8988T (cell line): Measurements from ENCODE around the gene ELAVL2.

Source experiments
- DNase-seq: peaks from one replicate; pipeline ENCODE4 v3.0.0; 2011

The ELAVL2 gene

DNA sequence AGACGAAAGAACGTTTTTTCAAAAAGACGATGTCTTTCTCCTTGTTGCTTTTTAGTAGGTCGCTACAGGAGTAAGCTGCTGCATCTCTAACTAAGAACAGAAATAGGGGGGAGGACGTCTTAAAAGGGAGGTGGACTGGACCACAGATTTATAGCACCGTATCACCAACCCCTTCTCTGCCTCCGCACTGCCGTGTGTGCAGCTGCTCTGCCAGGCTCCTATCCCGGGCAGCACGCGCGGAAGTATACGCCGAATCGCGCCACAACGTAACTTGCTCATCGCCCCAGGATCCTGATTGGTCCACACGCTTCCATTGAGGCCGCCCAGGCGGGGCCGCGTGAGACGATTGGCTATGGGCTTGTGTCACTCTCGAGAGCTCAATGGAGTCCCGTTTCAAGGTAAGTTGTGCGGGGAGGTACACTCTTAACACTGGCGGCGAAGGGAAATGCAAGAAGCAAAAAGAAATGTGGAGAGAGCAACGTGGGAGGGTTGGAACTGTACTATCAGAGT lies at the start of gene ELAVL2:
Gene ELAVL2 (minus strand): TSS at position 121 of the 510 bp plus-strand sequence. CDS start 64,006 bp downstream, outside the sequence.
- no peak for DNase-seq

DNA sequence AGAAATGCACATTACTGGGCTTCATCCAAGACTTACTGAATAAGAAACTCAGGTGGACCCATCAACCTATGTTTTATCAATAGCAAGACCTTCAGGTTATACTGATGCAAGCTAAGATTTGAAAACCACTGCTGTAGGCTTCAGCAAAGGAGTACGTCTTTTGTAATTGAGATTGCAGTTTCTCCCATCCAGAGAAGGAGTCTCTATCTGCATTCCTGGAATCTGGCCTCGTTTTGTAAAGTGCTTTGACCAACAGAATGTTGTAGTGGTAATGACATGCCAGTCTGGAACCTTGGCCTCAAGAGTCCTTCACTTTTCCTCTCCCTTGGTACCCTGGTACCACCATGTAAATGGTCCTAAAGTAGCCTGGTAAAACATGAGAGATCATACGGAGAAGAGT lies 32.2 kb upstream of the ELAVL2 start:
- no peak for DNase-seq

DNA sequence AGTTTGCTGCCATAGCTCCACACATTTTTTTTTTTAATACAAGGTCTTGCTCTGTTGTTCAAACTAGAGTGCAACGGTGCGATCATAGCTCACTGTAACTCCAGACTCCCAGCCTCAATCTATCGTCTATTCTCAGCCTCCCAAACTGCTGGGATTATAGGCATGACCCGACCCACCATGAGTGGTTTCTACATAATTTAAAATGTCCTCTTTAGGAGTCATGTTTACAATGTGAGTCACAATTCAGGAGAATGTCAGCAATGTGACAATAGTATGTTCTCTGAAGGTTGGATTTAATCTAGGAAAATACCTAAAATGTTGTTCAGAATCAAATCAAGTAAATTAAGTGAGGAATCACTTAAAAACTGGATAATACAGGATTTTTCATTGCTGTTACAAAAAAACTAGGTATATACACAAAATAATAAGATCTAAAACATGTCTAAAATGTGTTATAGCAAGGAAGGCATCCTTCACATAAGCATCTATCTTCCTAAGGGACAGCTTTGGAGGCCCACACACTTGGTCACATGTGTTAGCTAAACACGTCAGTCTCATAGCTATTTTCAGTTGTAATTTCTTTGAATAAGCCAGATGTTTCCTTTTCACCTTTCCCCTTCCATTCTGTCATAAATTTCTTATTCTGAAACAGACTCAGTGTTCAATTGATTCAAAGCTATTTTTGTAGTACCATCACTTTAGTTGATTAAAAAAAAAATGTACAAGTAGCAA lies 30.0 kb upstream of the ELAVL2 start:
- no peak for DNase-seq

DNA sequence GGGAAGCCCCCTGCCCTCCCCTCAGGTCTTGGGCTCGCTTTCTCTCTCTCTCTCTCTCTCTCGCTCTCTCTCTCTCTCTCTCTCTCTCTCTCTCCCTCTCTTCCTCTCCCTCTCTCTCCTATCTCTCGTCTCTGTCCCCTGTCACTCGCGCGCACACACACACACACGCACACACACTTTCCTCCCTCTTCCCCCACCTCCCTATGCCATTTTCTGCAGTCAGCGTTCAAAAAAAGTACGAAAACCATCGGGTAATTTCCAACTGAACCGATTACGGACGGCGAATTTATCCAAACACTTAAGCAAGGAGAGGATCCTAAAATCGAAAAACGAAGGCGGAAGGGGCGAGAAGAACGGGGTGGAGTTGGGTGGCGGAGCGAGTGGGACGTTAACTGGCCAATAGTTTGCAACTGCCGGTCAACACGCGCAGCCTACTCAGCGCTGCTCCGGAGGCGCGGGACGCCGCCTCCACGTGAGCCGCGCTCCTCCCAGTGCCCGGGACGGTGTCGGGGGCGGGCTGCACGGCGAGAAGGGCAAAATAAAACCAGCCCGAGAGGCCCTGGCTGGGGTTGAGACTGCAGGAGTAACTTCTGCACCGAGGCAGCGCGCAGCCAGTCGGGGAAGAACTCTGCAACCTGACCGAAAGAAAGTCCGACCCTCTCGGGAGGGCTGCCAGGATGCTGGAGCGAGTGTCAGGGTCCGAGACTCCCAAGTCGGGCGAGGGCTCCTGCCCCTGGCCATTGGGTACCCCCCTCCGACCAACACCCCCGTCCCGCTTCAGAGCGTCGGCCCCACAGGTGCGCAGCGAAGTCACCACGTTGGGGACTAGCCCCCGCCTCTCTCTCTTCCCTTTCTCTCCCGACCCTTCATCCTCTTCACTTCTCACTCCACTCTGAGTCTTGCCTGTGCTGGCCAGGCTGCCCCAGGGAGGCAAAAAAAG lies 24.9 kb upstream of the ELAVL2 start:
- DNase-seq = no peak

DNA sequence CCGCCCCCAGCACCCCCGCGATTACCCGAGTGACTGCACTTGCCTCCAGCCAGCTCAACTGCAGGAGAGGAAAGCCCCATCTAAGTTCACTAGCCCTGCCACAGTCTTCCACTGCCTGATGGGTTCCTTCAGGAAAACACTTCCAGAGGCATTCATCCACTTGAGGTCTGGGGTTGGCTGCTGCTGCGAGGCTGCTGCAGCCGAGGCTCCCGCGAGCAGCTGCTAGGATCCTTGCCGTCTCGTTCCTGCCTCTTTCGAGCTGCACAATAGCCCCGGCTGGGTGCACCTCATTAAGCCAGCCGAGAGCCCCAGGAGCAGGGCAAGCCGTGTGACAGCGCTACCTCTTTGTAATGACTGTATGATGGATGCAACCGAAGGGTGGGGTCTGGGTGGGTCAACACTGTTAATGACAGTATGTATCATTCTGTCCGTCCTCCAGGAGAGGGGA lies 24.2 kb upstream of the ELAVL2 start:
- DNase-seq = no peak

DNA sequence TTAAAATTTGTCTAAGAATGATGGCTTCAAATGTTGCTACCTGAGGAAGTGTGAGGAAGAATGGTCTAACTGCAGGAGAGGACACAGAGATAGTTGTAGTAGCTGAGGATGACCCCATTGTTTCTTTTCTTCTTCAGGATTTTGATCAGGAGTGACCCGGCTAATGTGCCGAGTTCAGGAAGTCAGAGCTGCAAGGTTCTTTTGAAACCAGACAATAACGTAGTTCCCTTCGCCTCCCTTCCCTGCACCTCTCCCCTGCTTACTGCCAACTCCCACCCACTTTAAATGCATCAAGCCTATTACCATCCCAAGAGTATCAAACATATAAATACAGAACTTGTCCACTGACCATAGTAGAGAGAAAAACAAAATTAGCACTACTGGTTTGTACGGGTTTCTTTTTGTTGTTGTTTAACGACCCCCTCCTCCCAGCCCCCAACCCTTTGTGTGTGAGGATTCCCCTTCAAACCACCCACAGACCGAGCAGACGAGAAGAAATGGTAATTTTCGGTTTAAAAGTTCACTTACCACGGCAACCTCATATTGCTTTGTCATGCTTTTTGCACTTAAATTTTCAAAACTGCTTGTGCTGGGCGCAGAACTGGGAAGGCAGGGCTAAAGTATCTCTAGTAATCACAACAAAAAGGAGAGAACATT lies 23.5 kb upstream of the ELAVL2 start:
- no peak for DNase-seq

DNA sequence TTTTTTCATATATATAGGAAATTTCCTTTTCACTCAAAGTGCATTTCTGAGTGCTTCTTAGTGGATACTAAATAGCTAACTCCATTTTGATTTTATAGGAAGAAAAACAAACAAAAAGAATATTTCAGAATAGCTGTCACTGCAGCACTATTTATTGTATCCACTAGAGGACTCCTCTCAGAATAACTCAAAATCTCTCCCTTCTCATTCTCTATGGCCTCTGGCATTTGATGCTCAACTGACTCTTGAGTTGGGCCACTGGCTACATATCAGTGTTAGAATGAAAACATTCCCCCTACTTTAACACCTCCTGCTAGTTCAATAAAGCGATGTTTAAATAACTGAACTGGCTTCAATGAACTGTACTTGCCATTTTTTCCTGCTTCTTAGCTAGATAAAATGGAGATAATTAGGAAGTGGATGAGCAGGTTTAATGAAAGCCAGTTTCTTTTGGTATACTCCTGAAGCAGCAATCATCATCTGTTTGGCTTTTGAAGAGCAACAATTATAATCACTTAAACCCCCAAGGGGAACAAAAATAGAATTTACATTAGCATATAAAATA lies 16.6 kb upstream of the ELAVL2 start:
- no peak for DNase-seq

DNA sequence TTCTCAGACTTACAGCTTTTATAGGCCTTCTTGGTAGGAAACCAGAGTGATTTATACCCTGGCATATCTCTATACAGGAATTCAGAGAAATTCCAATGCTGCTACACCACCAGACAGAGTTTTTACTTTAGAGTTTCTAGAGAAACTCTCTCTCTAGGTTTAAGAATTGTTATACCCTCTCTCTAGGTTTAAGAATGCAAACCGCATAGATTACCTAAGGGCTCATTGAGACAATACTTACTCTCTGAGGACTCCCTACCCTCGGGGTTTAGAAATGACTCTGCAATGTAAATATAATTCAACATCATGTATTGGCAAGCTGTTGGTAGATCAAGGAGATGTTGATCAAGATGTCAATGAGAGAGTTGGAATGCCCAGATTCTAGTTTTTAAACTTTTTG lies 15.3 kb upstream of the ELAVL2 start:
- no peak for DNase-seq

DNA sequence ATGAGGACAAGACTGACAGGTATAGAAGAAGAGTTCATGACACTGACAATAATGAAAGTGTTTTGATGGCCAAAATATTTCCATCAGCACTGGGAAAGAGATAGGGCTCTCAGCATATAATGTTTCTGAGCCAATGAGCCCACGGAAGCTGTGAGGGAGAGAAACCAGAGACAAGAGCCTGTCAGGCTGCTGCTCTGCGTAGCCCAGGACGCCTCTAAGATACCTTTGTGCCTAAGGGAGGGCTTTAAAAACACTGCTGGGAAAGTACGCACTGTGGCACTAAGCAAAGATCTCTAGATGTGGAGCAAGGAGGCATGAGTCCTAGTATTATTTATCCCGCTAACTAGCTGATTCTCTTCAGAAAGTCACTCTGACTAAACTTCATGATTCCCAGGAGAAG lies 11.0 kb upstream of the ELAVL2 start:
- no peak for DNase-seq

DNA sequence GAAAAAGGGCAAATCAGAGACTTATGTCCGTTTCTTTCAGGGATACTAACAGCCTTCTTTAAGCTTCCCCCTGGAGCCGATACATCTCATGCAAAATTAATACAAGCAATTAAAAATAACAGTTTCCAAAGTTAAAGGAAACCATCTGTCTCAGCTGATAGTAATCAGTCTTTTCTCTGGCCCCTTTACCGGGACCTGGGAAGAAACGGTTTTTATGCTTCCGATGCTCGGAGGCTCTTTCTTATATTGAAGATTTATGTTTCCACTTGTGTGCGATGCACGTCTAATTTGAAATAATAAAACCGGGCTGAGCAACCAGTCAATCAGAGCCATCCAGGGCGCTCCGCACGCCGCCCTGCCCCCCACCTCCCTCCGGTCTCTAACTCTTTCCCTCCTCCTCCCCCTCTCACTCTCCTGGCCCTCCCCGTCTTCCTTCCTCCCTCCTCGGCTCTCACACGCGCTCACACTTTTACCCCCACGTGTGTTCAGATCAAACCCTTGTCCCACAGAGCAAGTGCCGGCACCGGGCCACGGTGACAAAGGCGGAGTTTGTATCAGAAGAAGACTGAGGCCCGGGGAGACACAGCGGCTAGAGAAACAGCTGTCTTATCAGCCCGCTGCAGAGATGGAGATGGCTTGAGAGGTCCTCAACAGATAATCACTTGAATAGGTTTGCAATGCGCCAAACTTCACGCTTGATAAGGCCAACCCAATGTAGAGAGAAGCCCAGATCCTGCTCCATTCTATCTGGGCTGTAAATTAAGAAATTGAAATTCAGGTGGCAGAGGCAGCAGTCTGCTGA lies 5.1 kb upstream of the ELAVL2 start:
- no peak for DNase-seq

DNA sequence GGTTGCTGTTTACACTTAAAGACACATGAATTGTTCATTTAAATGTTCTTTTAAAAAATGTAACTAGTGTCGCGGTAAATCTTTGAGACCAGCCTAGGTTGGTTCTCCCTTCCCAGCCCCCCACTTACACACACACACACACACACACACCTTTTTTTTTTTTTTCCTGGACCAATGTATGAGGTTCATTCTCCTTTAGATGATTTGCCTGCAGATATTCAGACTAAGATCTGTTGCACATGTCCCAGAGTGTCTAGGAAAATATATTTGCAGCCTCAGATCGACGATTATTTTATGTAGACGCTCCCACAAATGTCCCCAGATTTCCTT lies 4.4 kb upstream of the ELAVL2 start:
- DNase-seq = no peak

DNA sequence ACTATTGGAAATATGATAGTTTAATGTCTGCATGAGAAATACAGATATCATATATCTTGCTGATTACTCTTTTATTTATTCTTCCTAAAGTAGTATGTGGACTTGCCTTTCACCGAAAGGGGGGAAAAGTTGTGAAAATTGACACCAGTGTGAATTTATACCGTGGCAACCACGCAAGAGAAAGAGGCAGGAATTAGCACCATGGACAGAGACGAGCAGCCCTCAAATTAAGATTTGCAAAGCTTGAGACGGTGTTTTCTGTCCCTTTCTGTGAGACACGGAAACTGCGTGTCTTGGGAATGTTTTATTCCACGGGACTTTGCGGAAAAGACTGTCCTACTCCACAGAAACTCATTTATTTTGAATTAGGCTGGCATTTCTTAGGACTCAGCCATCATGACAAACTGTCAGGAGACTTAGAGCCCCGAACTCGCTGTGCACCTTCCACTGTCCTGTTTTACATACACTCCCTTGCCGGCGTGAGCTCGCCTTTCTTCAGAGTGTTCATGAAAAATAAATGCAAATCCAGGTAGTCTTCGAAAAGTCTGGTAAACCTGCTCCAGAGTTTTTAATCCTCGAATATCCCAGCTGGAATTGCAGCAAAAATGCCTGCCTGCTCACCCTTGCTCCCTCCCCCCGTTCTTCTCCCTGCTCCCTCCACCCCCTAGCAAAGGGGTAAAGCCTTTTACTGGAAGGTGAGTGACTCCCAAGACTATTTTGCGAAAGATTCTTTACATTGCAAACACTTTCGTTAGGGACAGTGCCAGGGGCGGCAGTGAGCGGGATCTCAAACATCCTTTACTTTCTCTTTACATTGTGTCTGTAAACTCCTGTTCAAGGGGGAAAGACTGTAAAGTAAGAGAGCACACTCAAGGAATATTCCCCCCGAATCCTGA lies 3.8 kb upstream of the ELAVL2 start:
- DNase-seq = no peak

DNA sequence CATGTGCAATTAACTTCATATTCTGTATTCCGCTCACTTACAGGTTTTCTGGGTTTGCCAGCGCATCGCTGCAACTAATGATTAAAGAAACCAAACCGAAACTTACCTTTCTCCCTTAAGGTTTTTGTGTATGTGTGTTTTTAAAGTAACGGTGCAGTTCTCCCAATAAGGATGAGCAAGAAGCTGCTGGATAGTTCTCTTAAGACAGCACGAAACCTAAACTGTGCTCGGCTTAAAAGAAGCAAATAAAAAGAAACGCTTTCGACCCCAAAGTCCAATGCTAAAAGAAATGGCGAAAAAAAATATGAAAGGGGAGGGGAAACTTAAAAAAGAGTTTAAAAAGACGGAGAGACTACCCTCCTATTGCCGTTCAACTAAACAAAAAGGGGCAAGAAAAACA lies 340 bp downstream of the ELAVL2 start:
- no peak for DNase-seq

DNA sequence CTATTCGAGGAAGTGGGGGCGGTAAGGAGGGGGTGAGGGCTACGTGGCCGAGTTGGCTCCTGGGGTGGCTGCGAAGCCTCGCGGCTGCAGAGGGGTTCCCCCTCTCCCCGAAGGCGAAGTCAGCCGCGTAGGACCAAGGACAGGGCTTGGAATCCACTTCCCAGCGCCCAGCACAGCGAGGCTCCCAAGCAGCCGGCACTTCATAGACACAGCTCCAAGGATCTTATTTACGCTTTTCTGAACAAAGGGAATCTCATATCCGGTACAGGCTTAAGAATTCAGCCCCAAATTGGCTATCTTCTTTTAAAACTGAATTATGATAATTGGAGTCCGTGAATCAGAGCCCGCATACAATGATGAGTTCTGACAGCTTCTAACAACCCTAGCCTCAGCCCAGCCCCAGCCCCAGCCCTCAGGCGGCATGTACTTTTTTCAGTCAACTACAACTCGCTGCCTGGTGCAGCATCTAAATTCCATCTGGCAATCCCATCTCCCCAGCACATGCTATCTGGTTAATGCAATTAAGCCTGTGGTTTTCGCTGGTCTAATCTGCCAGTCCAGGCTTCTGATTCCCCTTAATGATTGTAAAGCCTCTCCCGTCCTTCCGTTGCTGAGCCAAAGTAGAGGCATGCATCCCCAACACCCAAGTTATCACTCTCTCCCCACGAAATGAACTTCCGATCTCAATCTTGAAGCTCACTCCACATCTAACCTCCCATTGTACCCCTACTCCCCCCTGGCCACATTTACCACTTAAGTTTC lies 1.0 kb downstream of the ELAVL2 start:
- no peak for DNase-seq

DNA sequence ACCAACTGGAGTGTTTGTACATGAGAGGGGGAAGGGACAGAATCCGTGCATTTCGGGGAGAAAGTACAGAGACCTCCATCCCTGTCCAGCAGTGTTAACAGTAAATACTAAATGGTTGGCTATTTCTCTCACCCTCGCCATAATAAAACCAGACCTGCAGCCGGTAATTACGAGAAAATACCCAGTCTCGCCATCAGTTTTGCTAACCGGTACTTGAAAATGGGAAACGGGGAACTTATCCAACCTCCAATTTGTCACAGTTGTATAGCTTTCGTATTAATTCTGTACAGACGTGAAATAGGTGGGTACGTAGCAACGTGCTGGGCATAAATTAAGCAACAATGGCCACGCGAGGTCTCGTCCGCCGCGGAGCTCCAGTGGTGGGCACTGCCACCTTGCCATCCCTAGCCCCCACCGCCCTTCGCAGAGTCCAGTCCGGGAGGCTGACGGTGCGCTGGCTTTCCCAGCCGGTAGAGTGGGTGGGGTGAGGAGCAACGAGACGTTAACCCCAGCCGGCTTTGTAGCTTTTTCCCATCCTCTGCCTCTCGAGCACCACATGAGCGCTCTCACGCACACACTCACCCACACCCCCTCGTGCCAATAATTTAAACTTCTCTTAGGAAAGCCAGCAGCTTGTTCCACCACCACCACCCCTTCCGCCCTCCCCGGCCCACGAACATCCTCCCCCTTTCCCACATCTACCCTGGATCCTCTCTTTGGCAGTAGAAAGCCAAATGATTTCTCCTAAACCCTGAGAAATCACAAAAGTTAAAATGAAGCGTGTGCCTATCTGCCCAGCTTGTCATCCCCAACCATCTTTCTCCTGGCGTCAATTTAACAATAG lies 1.8 kb downstream of the ELAVL2 start:
- DNase-seq = no peak

DNA sequence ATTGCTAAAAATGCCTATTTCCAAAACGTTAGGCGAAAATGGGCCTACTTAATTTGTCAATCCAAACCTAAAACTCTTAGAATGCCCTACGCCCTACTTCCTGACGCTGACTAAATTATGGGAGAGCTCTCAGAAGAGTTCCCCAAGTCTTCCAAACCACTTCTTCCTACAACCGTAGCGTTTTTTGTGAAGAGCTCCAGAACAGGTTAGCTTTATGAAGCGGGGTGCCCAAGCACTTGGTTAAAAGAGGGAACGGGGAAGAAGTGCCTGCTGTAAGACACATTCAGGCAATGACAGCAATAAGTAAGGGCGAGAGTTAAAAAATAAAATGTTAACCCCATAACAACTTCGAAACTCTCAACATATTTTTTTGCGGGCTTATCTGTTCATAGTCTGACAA lies 2.8 kb downstream of the ELAVL2 start:
- no peak for DNase-seq

DNA sequence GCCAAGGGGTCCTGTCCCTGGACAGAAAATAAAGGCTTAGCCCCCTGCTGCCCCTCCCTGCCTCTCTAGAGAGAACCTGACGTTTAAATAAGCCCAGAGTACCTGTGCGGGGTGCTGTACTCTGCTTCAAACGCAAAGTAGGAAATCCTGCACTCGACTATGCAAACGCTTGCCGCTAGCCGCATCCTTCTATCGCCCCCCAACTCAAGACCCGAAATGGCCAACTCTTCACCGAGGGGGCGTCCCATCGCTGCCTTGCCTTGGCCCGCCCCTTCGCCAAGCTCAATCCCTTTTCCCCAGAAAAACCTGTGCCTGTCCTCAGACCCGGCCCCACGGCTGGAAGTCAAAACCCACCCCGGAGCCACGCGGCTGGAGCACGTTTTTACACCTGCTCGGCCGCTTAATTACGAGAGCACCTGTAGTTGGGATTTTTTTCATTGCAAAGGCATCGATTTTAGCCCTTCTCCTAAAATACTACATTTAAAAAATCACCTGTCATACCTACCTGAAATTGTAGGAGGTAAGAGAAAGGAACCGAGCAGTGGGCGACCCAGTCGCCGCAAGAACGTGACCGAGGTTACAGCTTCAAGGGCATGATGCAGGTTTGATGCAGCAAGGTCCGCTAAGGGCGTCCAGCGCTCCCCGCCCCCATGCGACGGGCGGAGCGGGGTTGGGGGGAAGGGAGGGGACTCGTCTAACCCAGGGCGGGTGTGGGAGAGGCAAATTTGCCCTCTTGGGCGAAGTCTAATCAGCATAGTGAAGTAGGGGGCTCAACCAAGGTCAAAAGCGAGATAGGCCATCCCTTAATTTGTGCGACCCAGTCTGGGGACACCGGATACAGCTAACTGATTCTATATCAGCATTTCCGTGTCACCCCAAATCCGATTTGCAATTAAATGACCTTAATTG lies 3.5 kb downstream of the ELAVL2 start:
- DNase-seq = no peak
